DOHH2 (cell line): ENCODE measurements around the gene CNR2.

Source experiments
- EZH2phosphoT487 ChIP-seq: fragments of 200-600 bp; sonication (generic); IDR thresholded peaks from 2 replicates; pipeline ENCODE4 v1.6.1; 2017; ENCODE audit warnings: borderline replicate concordance, mild to moderate bottlenecking, antibody characterized with exemption, low read length, moderate library complexity, mixed read lengths
- TF ChIP-seq, protein P1 (sequence below): fragments of 200-600 bp; sonication (generic); IDR thresholded peaks from one replicate; pipeline ENCODE4 v1.5.1; 2014; ENCODE audit warnings: antibody characterized with exemption, mild to moderate bottlenecking, low read depth, low read length; ENCODE audit not compliant: poor library complexity, severe bottlenecking

DNA sequence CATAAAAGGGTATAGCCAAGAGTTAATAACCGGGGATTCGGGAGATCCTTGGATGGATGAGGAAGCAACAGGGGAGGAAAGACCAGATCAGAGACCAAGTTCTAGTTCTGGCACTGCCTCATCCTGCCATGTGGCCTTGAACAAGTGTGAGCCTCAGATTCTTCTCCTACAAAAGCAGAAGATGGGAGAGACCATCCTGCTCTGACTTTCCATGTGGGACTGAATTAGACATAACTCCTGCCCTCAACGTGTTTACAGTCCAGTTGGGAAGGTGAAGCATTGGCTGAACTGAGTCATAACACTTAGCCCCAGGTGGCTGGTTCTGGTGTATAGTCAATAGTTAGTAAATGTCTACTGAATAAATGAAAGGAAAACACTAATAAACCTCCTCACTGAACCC, 12.1 kb upstream of the CNR2 start:
- TF ChIP-seq, protein P1, sequence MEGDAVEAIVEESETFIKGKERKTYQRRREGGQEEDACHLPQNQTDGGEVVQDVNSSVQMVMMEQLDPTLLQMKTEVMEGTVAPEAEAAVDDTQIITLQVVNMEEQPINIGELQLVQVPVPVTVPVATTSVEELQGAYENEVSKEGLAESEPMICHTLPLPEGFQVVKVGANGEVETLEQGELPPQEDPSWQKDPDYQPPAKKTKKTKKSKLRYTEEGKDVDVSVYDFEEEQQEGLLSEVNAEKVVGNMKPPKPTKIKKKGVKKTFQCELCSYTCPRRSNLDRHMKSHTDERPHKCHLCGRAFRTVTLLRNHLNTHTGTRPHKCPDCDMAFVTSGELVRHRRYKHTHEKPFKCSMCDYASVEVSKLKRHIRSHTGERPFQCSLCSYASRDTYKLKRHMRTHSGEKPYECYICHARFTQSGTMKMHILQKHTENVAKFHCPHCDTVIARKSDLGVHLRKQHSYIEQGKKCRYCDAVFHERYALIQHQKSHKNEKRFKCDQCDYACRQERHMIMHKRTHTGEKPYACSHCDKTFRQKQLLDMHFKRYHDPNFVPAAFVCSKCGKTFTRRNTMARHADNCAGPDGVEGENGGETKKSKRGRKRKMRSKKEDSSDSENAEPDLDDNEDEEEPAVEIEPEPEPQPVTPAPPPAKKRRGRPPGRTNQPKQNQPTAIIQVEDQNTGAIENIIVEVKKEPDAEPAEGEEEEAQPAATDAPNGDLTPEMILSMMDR = no peak
- TF ChIP-seq EZH2phosphoT487 = no peak
